IMR-90 (cell line): ENCODE data around the gene UQCRC1. TPM values are rescaled to one million over a fixed set of nuclear protein-coding genes. Genes with fewer than 3 reads are reported as not detected.

Experiments
- ATAC-seq: fragments of 200-7000 bp; cut with Tn5 transposase; 2 replicates; pipeline ENCODE4 v1.9.1; 2020; ENCODE audit warnings: low read depth, mild to moderate bottlenecking, moderate library complexity
- Bru-seq: library from RNA; stranded (reverse); fragments of 400-500 nt; gene quantifications from one replicate; lab custom pipeline; 2021; lab: Mats Ljungman, UMichigan
- BruChase-seq, 2 experiments: library from RNA; stranded (reverse); fragments of 400-500 nt; gene quantifications; one replicate each; lab custom pipeline; 2021; lab: Mats Ljungman, UMichigan
- BruUV-seq: library from RNA; stranded (reverse); fragments of 400-500 nt; replicated peaks from 2 replicates; lab custom pipeline; 2021; lab: Mats Ljungman, UMichigan
- CTCF ChIA-PET: fragments of 300-600 bp; formaldehyde crosslinking; extraction: SDS; loops from one replicate; lab custom pipeline; 2021; ENCODE audit warnings: antibody characterized with exemption; lab: Yijun Ruan, JAX
- POLR2A ChIA-PET: fragments of 300-600 bp; sonication (Branson Sonifier 250); formaldehyde crosslinking; loops from one replicate; lab custom pipeline; 2022; ENCODE audit warnings: antibody characterized with exemption; ENCODE audit not compliant: unreplicated experiment; lab: Charles Lee
- DNase-seq: peaks from one replicate; pipeline ENCODE4 v3.0.0; 2013
- H2AFZ ChIP-seq: replicated peaks from 2 replicates; pipeline ENCODE3; 2013; ENCODE audit warnings: low read length, mild to moderate bottlenecking; ENCODE audit not compliant: poor library complexity
- H2AK5ac ChIP-seq: 2 replicates; pipeline ENCODE4 v1.6.1; 2013; ENCODE audit warnings: low read depth, low read length, inconsistent platforms
- H2AK9ac ChIP-seq: replicated peaks from 2 replicates; pipeline ENCODE3; 2013; ENCODE audit warnings: mild to moderate bottlenecking, low read depth, low read length, moderate library complexity; ENCODE audit not compliant: poor library complexity
- H2BK120ac ChIP-seq: 2 replicates; pipeline ENCODE4 v1.6.1; 2013; ENCODE audit warnings: low read depth, low read length, inconsistent platforms
- H2BK15ac ChIP-seq: 3 replicates; pipeline ENCODE4 v1.6.1; 2013; ENCODE audit warnings: low read depth, low read length, inconsistent platforms
- H2BK20ac ChIP-seq: 2 replicates; pipeline ENCODE4 v1.6.1; 2013; ENCODE audit warnings: low read depth, mild to moderate bottlenecking, inconsistent platforms, low read length, moderate library complexity
- H2BK5ac ChIP-seq: 2 replicates; pipeline ENCODE4 v1.6.1; 2013; ENCODE audit warnings: mild to moderate bottlenecking, low read depth, low read length, inconsistent platforms; ENCODE audit not compliant: poor library complexity, severe bottlenecking
- H3K14ac ChIP-seq: replicated peaks from 2 replicates; pipeline ENCODE4 v1.6.1; 2013; ENCODE audit warnings: low read depth, low read length, inconsistent platforms
- H3K18ac ChIP-seq: 2 replicates; pipeline ENCODE4 v1.6.1; 2013; ENCODE audit warnings: low read depth, low read length, control low read depth
- H3K23ac ChIP-seq: 2 replicates; pipeline ENCODE4 v1.6.1; 2013; ENCODE audit warnings: low read depth, low read length, inconsistent platforms
- H3K27ac ChIP-seq: 2 replicates; pipeline ENCODE4 v1.5.1; 2013; ENCODE audit warnings: mild to moderate bottlenecking, control low read depth, low read length; ENCODE audit not compliant: insufficient read depth
- H3K27me3 ChIP-seq: 2 replicates; pipeline ENCODE4 v1.6.1; 2013; ENCODE audit warnings: low read length; ENCODE audit not compliant: control insufficient read depth, insufficient read depth
- H3K36me3 ChIP-seq: 2 replicates; pipeline ENCODE4 v1.6.1; 2013; ENCODE audit warnings: low read length, mixed read lengths; ENCODE audit not compliant: control insufficient read depth, insufficient read depth
- H3K4ac ChIP-seq: 2 replicates; pipeline ENCODE4 v1.6.1; 2013; ENCODE audit warnings: low read depth, low read length, inconsistent platforms
- H3K4me1 ChIP-seq: 2 replicates; pipeline ENCODE4 v1.6.1; 2013; ENCODE audit warnings: low read length, mixed read lengths; ENCODE audit not compliant: control insufficient read depth, insufficient read depth
- H3K4me2 ChIP-seq: 2 replicates; pipeline ENCODE4 v1.6.1; 2013; ENCODE audit warnings: low read depth, mild to moderate bottlenecking, control low read depth, low read length, moderate library complexity
- H3K4me3 ChIP-seq: 2 replicates; pipeline ENCODE4 v1.5.1; 2013; ENCODE audit warnings: low read depth, mild to moderate bottlenecking, control low read depth, low read length, moderate library complexity; ENCODE audit not compliant: insufficient read depth
- H3K56ac ChIP-seq: 2 replicates; pipeline ENCODE4 v1.6.1; 2013; ENCODE audit warnings: low read length, inconsistent platforms; ENCODE audit not compliant: insufficient read depth; ENCODE audit errors: extremely low read depth
- H3K79me1 ChIP-seq, 2 experiments: 2 replicates each; pipeline ENCODE4 v1.6.1; 2013; ENCODE audit warnings: low read length in 2 of 2, inconsistent platforms in 1 of 2, low read depth in 1 of 2
- H3K9ac ChIP-seq: 2 replicates; pipeline ENCODE4 v1.6.1; 2013; ENCODE audit warnings: low read depth, low read length, control low read depth
- H3K9me1 ChIP-seq: 2 replicates; pipeline ENCODE4 v1.6.1; 2013; ENCODE audit warnings: low read length, inconsistent platforms; ENCODE audit not compliant: insufficient read depth
- H3K9me3 ChIP-seq: 2 replicates; pipeline ENCODE4 v1.6.1; 2013; ENCODE audit warnings: low read length; ENCODE audit not compliant: control insufficient read depth, insufficient read depth
- H4K20me1 ChIP-seq: 2 replicates; pipeline ENCODE4 v1.6.1; 2013; ENCODE audit warnings: low read length, inconsistent platforms; ENCODE audit not compliant: insufficient read depth
- H4K5ac ChIP-seq: 2 replicates; pipeline ENCODE4 v1.6.1; 2013; ENCODE audit warnings: mild to moderate bottlenecking, low read depth, low read length, control low read depth
- H4K8ac ChIP-seq, 2 experiments: 2 replicates each; pipeline ENCODE4 v1.6.1; 2013; ENCODE audit warnings: low read depth in 2 of 2, low read length in 2 of 2, control low read depth in 1 of 2, inconsistent platforms in 1 of 2
- H4K91ac ChIP-seq: 2 replicates; pipeline ENCODE4 v1.6.1; 2013; ENCODE audit warnings: low read depth, low read length, inconsistent platforms; ENCODE audit not compliant: insufficient read depth
- BHLHE40 ChIP-seq: fragments of 150-350 bp; IDR thresholded peaks from 2 replicates; pipeline ENCODE4 v1.6.1; 2016; ENCODE audit warnings: mild to moderate bottlenecking, low read depth, low read length
- CHD1 ChIP-seq: IDR thresholded peaks from 2 replicates; pipeline ENCODE4 v1.6.1; 2012; ENCODE audit warnings: low read depth, low read length, improper control_type of control experiment
- CTCF ChIP-seq: conservative IDR thresholded peaks from 2 replicates; pipeline ENCODE4 v1.5.1; 2012; ENCODE audit warnings: mild to moderate bottlenecking, low read depth, low read length, improper control_type of control experiment
- ELK1 ChIP-seq: fragments of 150-350 bp; IDR thresholded peaks from 2 replicates; pipeline ENCODE4 v1.6.1; 2016; ENCODE audit warnings: low read depth, mild to moderate bottlenecking, low read length, moderate library complexity, borderline replicate concordance
- FOS ChIP-seq: fragments of 150-350 bp; IDR thresholded peaks from 2 replicates; pipeline ENCODE4 v1.6.1; 2016; ENCODE audit warnings: low read depth, low read length
- MAZ ChIP-seq: IDR thresholded peaks from 2 replicates; pipeline ENCODE4 v1.6.1; 2012; ENCODE audit warnings: low read depth, mild to moderate bottlenecking, low read length, improper control_type of control experiment, moderate library complexity, borderline replicate concordance
- MXI1 ChIP-seq: IDR thresholded peaks from 2 replicates; pipeline ENCODE4 v1.6.1; 2012; ENCODE audit warnings: low read depth, mild to moderate bottlenecking, low read length, moderate library complexity, borderline replicate concordance
- NFE2L2 ChIP-seq: fragments of 150-350 bp; IDR thresholded peaks from 2 replicates; pipeline ENCODE4 v1.6.1; 2016; ENCODE audit warnings: low read depth, mild to moderate bottlenecking, low read length
- POLR2A ChIP-seq: IDR thresholded peaks from 2 replicates; pipeline ENCODE4 v1.6.1; 2012; ENCODE audit warnings: mild to moderate bottlenecking, low read depth, low read length
- RAD21 ChIP-seq: IDR thresholded peaks from 2 replicates; pipeline ENCODE4 v1.6.1; 2012; ENCODE audit warnings: low read length, improper control_type of control experiment
- RCOR1 ChIP-seq: IDR thresholded peaks from 2 replicates; pipeline ENCODE4 v1.6.1; 2012; ENCODE audit warnings: mild to moderate bottlenecking, low read length, improper control_type of control experiment; ENCODE audit not compliant: insufficient replicate concordance
- SMC3 ChIP-seq: fragments of 150-350 bp; IDR thresholded peaks from 2 replicates; pipeline ENCODE4 v1.6.1; 2016; ENCODE audit warnings: low read depth, mild to moderate bottlenecking, antibody characterized with exemption, low read length, moderate library complexity
- WGBS, 2 experiments: methylation state at CpG; one replicate each; pipeline versions ENCODE4 v1.1.5 to v1.1.7; 2013; ENCODE audit warnings: missing lambda C conversion rate in 2 of 2; ENCODE audit not compliant: insufficient read length in 1 of 2; ENCODE audit errors: extremely low coverage in 2 of 2; 5-methylcytosine and 5-hydroxymethylcytosine counted together
- dilution Hi-C: fragments of 300-500 bp; cut with HindIII; formaldehyde crosslinking; loops from one replicate; pipeline ENCODE4 v1.14.3; 2018; ENCODE audit warnings: low sequenced_read_pairs; ENCODE audit not compliant: unreplicated experiment
- in situ Hi-C: fragments of 300-500 bp; cut with MboI; formaldehyde crosslinking; loops from 3 replicates; pipeline ENCODE4 v1.14.3; 2019; ENCODE audit warnings: low sequenced_read_pairs, inconsistent platforms, mixed read lengths
- intact Hi-C: fragments of 100-400 bp; cut with micrococcal nuclease; formaldehyde crosslinking; loops from 2 replicates; pipeline ENCODE4 v1.10.0; 2022
- long read RNA-seq: library from polyadenylated mRNA; unstranded; transcript quantifications from one replicate; pipeline ENCODE4 v2.0.0, GENCODE V29; 2021; ENCODE audit not compliant: unreplicated experiment
- polyA plus RNA-seq, 3 experiments: library from polyadenylated mRNA; depleted of rRNA; stranded (reverse); fragments of >200 nt; gene quantifications; 2 replicates each; pipeline ENCODE4 v1.2.3, GENCODE V29; 2012; ENCODE audit warnings: low replicate concordance in 1 of 3
- total RNA-seq: library from RNA; depleted of rRNA; stranded (reverse); fragments of >200 nt; gene quantifications from 2 replicates; pipeline ENCODE4 v1.2.3, GENCODE V29; 2012; rRNA removed

Gene UQCRC1
- 952 and 1,365 TPM in 2 replicates for total RNA-seq
- polyA plus RNA-seq (2012; rRNA removed): 410 and 474 TPM in 2 replicates
- polyA plus RNA-seq (2012; cell fraction: cytosol; rRNA removed): 589 and 721 TPM in 2 replicates
- polyA plus RNA-seq (2012; cell fraction: nucleus; rRNA removed; ENCODE audit: low replicate concordance): 253 and 529 TPM in 2 replicates
- percentile 77 among the genes with signal in this experiment for Bru-seq, nascent RNA
- BruChase-seq, experiment 1, labeled RNA remaining after a 6-hour chase: percentile 83 among the genes with signal in this experiment
- percentile 74 among the genes with signal in this experiment for BruChase-seq, experiment 2, labeled RNA remaining after a 2-hour chase
- long read RNA-seq, transcript UQCRC1-201 (13 exons, 1,985 nt): major isoform, 485 of 626 reads
- long read RNA-seq, partial matches to known transcripts: 75 of 626 reads
- long read RNA-seq, other reads (novel, unspliced or antisense): 66 of 626 reads

GRCh38 chr3:48609088-48610005 lies at the start of gene UQCRC1:
UQCRC1 (minus strand) TSS chr3:48609646; CDS start chr3:48609620, 26 bp downstream.
- Histone ChIP-seq H4K5ac (peak within 1 kb of the TSS; percentile 77), H2BK120ac (peak within 1 kb of the TSS; percentile 78), H2AK5ac (peak within 1 kb of the TSS; percentile 94), H3K4ac (peak within 1 kb of the TSS; percentile 88), H3K56ac (peak within 1 kb of the TSS; percentile 28), H3K27ac (peak within 1 kb of the TSS; percentile 93), H2BK5ac (peak within 1 kb of the TSS; percentile 87), H3K4me1 (peaks cover 18% of the 10 kb centered on the region), H2AFZ (peak within 1 kb of the TSS; percentile 99), H3K27me3 (no peaks in the 10 kb centered on the region), H4K91ac (peak within 1 kb of the TSS; percentile 84), H3K4me3 (peak within 1 kb of the TSS; percentile 90), H2BK20ac (no peak within 1 kb of the TSS), H3K4me2 (peak within 1 kb of the TSS; percentile 99), H3K23ac (peak within 1 kb of the TSS; percentile 54; the same call in 1 of the 2 replicates), H3K9me3 (no peaks in the 10 kb centered on the region), H3K14ac (peak within 1 kb of the TSS; percentile 91), H2AK9ac (peak within 1 kb of the TSS; percentile 96), H3K18ac (peak within 1 kb of the TSS; percentile 81), H3K79me1 (peaks cover 12 to 45% of the 10 kb centered on the region in 2 experiments; a peak in 3 of 4 replicates), H2BK15ac (peak within 1 kb of the TSS; percentile 23; the same call in 1 of the 3 replicates), H3K9me1 (peaks cover 10% of the 10 kb centered on the region), H4K20me1 (peaks cover 4% of the 10 kb centered on the region; the same call in 1 of the 2 replicates), H3K36me3 (peaks cover 20% of the 10 kb centered on the region), H3K9ac (peak within 1 kb of the TSS; percentile 93), H4K8ac (peak within 1 kb of the TSS; percentile 67 to 94)
- dilution Hi-C loops: no loop called here
- DNase-seq: peak; percentile 90
- ChIA-PET POLR2A (no interaction called here), CTCF (interaction anchor here (0.5 to 0.8 kb wide), 2 partner anchors 10 to 12 kb away, joined by 3 to 4 read pairs; no protein-coding TSS in a partner anchor)
- ATAC-seq: peak; percentile 95
- intact Hi-C loops: loop anchor here (1.0 kb wide), 1 partner anchor 26 kb away; the partner anchor contains the start of gene SLC26A6
- in situ Hi-C loops: no loop called here
- no TSS peak for BruUV-seq
- WGBS, 2 experiments: 1% methylated on average over 31 of the region's 86 CpGs; no CpG with 5 or more reads in 1 of the 2 experiments
- TF ChIP-seq BHLHE40 (no peak), ELK1 (no peak), CHD1 (no peak), CTCF (peak; percentile 83), RAD21 (peak; percentile 59), FOS (no peak), MXI1 (0 out of 2 replicates have a peak, but pooled peaks have one; percentile 44), MAZ (no peak), NFE2L2 (no peak), RCOR1 (no peak), SMC3 (peak; percentile 66), POLR2A (peak; percentile 81)
